Activated naive CD4-positive, alpha-beta T cell treated with anti-CD3 and anti-CD28 coated beads, Interleukin-2, amount 10 ng/mL, durations not matched to agents 7 days and 5 days (primary cell): ENCODE results near the gene DDX39A.
A peak's percentile ranks its signal among the peaks of the same experiment; 100 is the strongest.

Source experiments
- CTCF ChIA-PET: fragments of 350-600 bp; sonication (Branson Sonifier 250); formaldehyde crosslinking; loops from one replicate; lab custom pipeline; 2021; ENCODE audit warnings: antibody characterized with exemption; lab: Charles Lee
- DNase-seq: peaks from one replicate; pipeline ENCODE4 v3.0.0-alpha.2; 2020
- H3K27ac Mint-ChIP-seq: one replicate; pipeline ENCODE4 v1.8.0; 2021; ENCODE audit warnings: mild to moderate bottlenecking, moderate library complexity, mixed read lengths
- H3K27me3 Mint-ChIP-seq: one replicate; pipeline ENCODE4 v1.8.0; 2021; ENCODE audit warnings: mild to moderate bottlenecking, mixed read lengths
- H3K36me3 Mint-ChIP-seq: one replicate; pipeline ENCODE4 v1.8.0; 2021; ENCODE audit warnings: mixed read lengths
- H3K4me1 Mint-ChIP-seq: one replicate; pipeline ENCODE4 v1.8.0; 2021; ENCODE audit warnings: mixed read lengths
- H3K4me3 Mint-ChIP-seq: one replicate; pipeline ENCODE4 v1.8.0; 2021; ENCODE audit warnings: mild to moderate bottlenecking, moderate library complexity, mixed read lengths
- H3K9me3 Mint-ChIP-seq: one replicate; pipeline ENCODE4 v1.8.0; 2021; ENCODE audit warnings: mixed read lengths

Gene DDX39A

GRCh38 chr19:14427461-14427860 is 8.3 kb upstream of the DDX39A start:
- Mint-ChIP-seq H3K4me3 (no peak overlapping the region), H3K9me3 (no peaks in the 10 kb centered on the region), H3K27ac (no peak overlapping the region), H3K27me3 (peaks cover 46% of the 10 kb centered on the region), H3K36me3 (no peaks in the 10 kb centered on the region), H3K4me1 (peaks cover 19% of the 10 kb centered on the region)
- CTCF ChIA-PET, result interaction anchor here (1.2 to 3.8 kb wide), 2 partner anchors 53 to 58 kb away, joined by 4 to 11 read pairs; no protein-coding TSS in a partner anchor
- DNase-seq, result no peak

GRCh38 chr19:14425696-14426138 is 6.6 kb upstream of the DDX39A start:
- no peak overlapping the region for H3K4me3 Mint-ChIP-seq
- no peak overlapping the region for H3K27ac Mint-ChIP-seq
- peaks cover 8% of the 10 kb centered on the region for H3K4me1 Mint-ChIP-seq
- H3K36me3 Mint-ChIP-seq, result no peaks in the 10 kb centered on the region
- no peak for DNase-seq
- H3K27me3 Mint-ChIP-seq, result peaks cover 42% of the 10 kb centered on the region
- CTCF ChIA-PET, result interaction anchor here (3.8 kb wide), 1 partner anchor 55 kb away, joined by 11 read pairs; no protein-coding TSS in a partner anchor
- H3K9me3 Mint-ChIP-seq, result no peaks in the 10 kb centered on the region

GRCh38 chr19:14418856-14419105 is 360 bp downstream of the DDX39A start:
- Mint-ChIP-seq H3K27me3 (peaks cover 19% of the 10 kb centered on the region), H3K9me3 (no peaks in the 10 kb centered on the region), H3K4me3 (peak overlapping the region; percentile 93), H3K4me1 (peaks cover 41% of the 10 kb centered on the region), H3K27ac (peak overlapping the region; percentile 97), H3K36me3 (peaks cover 32% of the 10 kb centered on the region)
- no peak for DNase-seq
- CTCF ChIA-PET, result no interaction called here

GRCh38 chr19:14416817-14417231 is 2.3 kb downstream of the DDX39A start:
- Mint-ChIP-seq H3K27ac (peak overlapping the region; percentile 97), H3K4me1 (peaks cover 55% of the 10 kb centered on the region), H3K4me3 (peak overlapping the region; percentile 93), H3K27me3 (peaks cover 8% of the 10 kb centered on the region), H3K9me3 (no peaks in the 10 kb centered on the region), H3K36me3 (peaks cover 49% of the 10 kb centered on the region)
- CTCF ChIA-PET, result interaction anchor here (2.6 kb wide), 1 partner anchor 10 kb away, joined by 11 read pairs; no protein-coding TSS in a partner anchor
- DNase-seq, result no peak

GRCh38 chr19:14414926-14415690 is 4.0 kb downstream of the DDX39A start:
- no peaks in the 10 kb centered on the region for H3K9me3 Mint-ChIP-seq
- H3K27ac Mint-ChIP-seq, result peak overlapping the region; percentile 78
- peaks cover 61% of the 10 kb centered on the region for H3K4me1 Mint-ChIP-seq
- peak overlapping the region; percentile 36 for H3K4me3 Mint-ChIP-seq
- CTCF ChIA-PET, result interaction anchor here (2.6 kb wide), 1 partner anchor 8 kb away, joined by 11 read pairs; no protein-coding TSS in a partner anchor
- no peak for DNase-seq
- peaks cover 4% of the 10 kb centered on the region for H3K27me3 Mint-ChIP-seq
- peaks cover 63% of the 10 kb centered on the region for H3K36me3 Mint-ChIP-seq

- Mint-ChIP-seq H3K4me1 (peaks cover 55% of the 10 kb centered on the region), H3K27me3 (no peaks in the 10 kb centered on the region), H3K4me3 (no peak overlapping the region), H3K27ac (peak overlapping the region; percentile 60), H3K36me3 (peaks cover 73% of the 10 kb centered on the region), H3K9me3 (no peaks in the 10 kb centered on the region)
- DNase-seq, result no peak
- CTCF ChIA-PET, result interaction anchor here (11.5 kb wide), 1 partner anchor 50 kb away, joined by 93 read pairs; no protein-coding TSS in a partner anchor
Measured at GRCh38 chr19:14413693-14414181, 5.4 kb downstream of the DDX39A start.

- peaks cover 55% of the 10 kb centered on the region for H3K4me1 Mint-ChIP-seq
- DNase-seq, result no peak
- no peaks in the 10 kb centered on the region for H3K27me3 Mint-ChIP-seq
- peak overlapping the region; percentile 60 for H3K27ac Mint-ChIP-seq
- CTCF ChIA-PET, result interaction anchor here (11.5 kb wide), 1 partner anchor 50 kb away, joined by 93 read pairs; no protein-coding TSS in a partner anchor
- no peak overlapping the region for H3K4me3 Mint-ChIP-seq
- peaks cover 79% of the 10 kb centered on the region for H3K36me3 Mint-ChIP-seq
- no peaks in the 10 kb centered on the region for H3K9me3 Mint-ChIP-seq
Measured at GRCh38 chr19:14412996-14413692, 6.0 kb downstream of the DDX39A start.

GRCh38 chr19:14412324-14412995 is 6.7 kb downstream of the DDX39A start:
- no peak overlapping the region for H3K4me3 Mint-ChIP-seq
- H3K27ac Mint-ChIP-seq, result no peak overlapping the region
- CTCF ChIA-PET, result interaction anchor here (11.5 kb wide), 1 partner anchor 49 kb away, joined by 93 read pairs; no protein-coding TSS in a partner anchor
- peaks cover 55% of the 10 kb centered on the region for H3K4me1 Mint-ChIP-seq
- peaks cover 81% of the 10 kb centered on the region for H3K36me3 Mint-ChIP-seq
- no peak for DNase-seq
- no peaks in the 10 kb centered on the region for H3K27me3 Mint-ChIP-seq
- no peaks in the 10 kb centered on the region for H3K9me3 Mint-ChIP-seq

- no peak overlapping the region for H3K27ac Mint-ChIP-seq
- peaks cover 52% of the 10 kb centered on the region for H3K4me1 Mint-ChIP-seq
- H3K36me3 Mint-ChIP-seq, result peaks cover 81% of the 10 kb centered on the region
- no peak overlapping the region for H3K4me3 Mint-ChIP-seq
- DNase-seq, result no peak
- no peaks in the 10 kb centered on the region for H3K27me3 Mint-ChIP-seq
- CTCF ChIA-PET, result interaction anchor here (11.5 kb wide), 1 partner anchor 49 kb away, joined by 93 read pairs; no protein-coding TSS in a partner anchor
- H3K9me3 Mint-ChIP-seq, result no peaks in the 10 kb centered on the region
Measured at GRCh38 chr19:14411938-14412245, 7.2 kb downstream of the DDX39A start.

GRCh38 chr19:14411161-14411937 is 7.8 kb downstream of the DDX39A start:
- Mint-ChIP-seq H3K27ac (peak overlapping the region; percentile 45), H3K4me3 (no peak overlapping the region), H3K4me1 (peaks cover 49% of the 10 kb centered on the region), H3K27me3 (no peaks in the 10 kb centered on the region), H3K9me3 (no peaks in the 10 kb centered on the region), H3K36me3 (peaks cover 81% of the 10 kb centered on the region)
- CTCF ChIA-PET, result interaction anchor here (11.5 kb wide), 1 partner anchor 48 kb away, joined by 93 read pairs; no protein-coding TSS in a partner anchor
- DNase-seq, result no peak

- H3K36me3 Mint-ChIP-seq, result peaks cover 78% of the 10 kb centered on the region
- peak overlapping the region; percentile 84 for H3K27ac Mint-ChIP-seq
- DNase-seq, result peak; percentile 56
- no peaks in the 10 kb centered on the region for H3K27me3 Mint-ChIP-seq
- peaks cover 45% of the 10 kb centered on the region for H3K4me1 Mint-ChIP-seq
- H3K4me3 Mint-ChIP-seq, result no peak overlapping the region
- H3K9me3 Mint-ChIP-seq, result no peaks in the 10 kb centered on the region
- CTCF ChIA-PET, result interaction anchor here (0.8 to 11.5 kb wide), 3 partner anchors 11 to 274 kb away, joined by 3 to 93 read pairs (median 3); partner anchors contain the start of gene ASF1B
Measured at GRCh38 chr19:14410091-14411051, 8.8 kb downstream of the DDX39A start.
